ENCODE measurements around the gene ABCF1. TPM values are rescaled to one million over a fixed set of nuclear protein-coding genes. Genes with fewer than 3 reads are reported as not detected.

Gene ABCF1
- polyA plus RNA-seq, 10 donors, result 43.9 to 53.4 (median 47.0) TPM

DNA sequence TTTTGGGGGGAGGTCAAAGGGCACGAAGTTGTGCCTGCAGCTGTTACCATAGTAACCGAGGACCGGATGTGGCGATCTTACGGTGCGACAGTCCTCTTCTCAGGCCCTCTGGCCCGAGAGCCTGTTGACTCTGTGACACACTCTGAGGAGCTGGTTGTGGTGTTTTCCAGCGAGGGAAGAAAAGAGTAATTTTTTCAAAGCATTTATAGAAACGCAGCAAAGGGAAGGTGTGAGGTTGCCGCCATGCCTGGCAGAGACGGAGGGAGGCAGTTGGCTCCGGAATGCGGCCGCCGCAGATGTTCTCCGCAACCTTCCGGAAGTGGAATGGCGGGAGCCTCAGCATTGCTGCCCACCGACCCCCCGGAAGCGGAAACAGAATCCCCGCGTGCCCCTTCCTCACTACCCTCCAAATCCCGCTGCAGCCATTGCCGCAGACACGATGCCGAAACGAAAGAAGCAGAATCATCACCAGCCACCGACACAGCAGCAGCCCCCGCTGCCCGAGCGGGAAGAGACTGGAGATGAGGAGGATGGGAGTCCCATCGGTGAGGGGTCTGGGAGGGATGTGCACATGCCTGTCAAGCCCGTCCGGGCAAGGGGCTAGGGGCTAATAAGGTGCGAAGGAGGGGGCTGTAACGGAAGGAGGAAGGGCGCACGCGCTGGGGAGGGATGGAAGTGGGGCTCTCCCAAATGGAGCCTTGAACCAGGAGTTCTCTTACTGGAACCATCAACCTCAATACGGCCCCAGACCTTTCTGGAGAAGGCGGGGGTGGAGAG is 14.1 kb upstream of the ABCF1 start, which contains the start of gene PRR3:
Gene PRR3 (plus strand): TSS at position 390 of the 777 bp plus-strand sequence. CDS start 50 bp downstream, at position 440.
- DNase-seq, result peak; percentile 91 to 98 (median 93)

DNA sequence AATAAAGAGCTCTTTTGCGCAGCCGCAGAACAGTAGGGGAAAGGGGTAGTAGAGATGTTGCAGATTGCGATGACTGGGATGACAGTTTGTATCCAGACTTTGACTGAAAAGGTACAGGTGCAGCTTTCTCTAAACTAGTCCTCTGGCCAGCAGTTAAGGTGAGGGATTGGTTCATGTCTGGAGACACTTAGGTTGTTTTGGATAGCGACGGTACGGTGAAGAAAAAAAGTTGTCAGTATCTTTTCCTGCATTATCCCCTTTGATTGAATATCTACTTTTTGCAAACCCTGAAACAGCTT is 13.6 kb upstream of the ABCF1 start:
- DNase-seq, result no peak

DNA sequence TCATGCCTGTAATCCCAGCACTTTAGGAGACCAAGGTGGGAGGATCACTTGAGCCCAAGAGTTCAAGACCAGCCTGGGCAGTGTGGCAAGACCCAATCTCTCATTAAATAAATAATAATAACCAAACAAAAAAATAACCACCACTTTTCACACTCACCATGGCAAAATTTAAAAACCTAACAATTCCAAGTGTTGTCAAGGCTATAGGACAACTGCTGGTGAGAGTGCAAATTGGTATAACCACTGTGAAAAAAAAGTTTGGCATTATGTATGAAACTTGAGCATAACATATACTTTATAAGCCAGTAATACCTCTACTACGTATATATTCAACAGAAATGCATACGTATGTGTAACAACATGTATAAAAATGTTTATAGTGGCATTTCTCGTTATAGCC is 10.3 kb upstream of the ABCF1 start:
- DNase-seq, result no peak

DNA sequence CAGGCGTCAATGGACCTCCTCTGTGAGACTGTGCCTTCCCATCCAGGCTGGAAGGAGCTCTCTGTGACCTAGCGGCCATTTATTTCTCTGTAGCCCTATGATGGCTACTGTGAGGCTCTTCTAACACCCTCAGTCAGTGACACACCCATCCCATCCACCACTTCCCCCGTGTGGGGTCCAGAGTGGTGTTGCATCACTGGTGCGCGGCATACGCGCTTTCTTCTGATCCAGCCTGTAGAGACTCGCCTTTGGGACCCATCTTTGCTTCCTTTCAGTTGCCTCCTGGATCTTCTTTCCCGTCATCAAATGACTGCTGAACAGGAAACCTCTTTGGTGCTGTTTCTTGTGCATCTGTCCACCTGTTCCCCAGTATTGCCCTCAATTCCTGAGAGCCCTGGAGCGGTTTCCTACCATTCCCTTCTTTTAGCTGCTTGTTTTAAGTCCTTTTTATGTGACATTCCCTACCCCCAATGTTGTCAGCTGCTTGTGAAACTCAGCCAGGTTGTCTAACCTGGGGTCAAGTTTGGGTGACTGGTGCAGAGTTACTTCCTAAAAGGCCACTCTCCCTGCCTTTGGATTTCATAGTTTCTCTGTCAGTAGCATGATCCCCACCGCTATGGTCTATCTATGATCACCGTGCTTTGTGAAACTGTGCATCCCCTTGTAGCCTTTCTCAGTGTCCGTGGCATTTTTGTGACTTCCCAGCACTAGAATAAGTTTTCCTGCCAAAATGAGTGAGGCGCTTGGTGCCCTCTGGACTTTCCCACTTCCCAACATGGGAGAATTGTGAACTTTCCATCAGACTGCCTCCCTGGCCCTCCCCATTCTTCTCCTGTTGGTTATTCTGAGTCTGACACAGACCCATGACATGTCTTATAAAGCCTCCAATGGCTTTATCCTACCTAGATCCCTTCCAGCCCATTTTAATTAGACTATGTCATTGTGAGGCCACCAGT is 8.5 kb upstream of the ABCF1 start:
- DNase-seq, result no peak

DNA sequence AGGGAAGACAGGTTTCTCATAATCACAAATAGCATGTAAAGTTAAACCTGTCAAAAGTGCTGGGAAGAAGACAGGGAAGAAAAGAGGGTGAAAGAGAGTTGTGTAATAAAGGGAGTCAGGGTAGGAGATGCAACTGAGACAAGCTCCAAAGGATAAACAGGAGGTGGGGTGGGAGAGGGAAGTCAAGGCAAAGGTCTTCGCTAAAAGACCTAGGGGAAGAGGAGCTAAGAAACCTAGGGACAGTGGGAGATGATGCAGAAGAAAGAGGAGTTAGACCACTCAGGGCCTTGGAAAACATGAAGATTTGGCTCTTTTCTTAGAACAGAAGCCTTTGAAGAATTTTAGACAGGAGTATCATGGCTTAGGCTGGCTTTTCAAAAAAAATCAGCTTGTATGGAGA is 7.1 kb upstream of the ABCF1 start:
- no peak for DNase-seq

DNA sequence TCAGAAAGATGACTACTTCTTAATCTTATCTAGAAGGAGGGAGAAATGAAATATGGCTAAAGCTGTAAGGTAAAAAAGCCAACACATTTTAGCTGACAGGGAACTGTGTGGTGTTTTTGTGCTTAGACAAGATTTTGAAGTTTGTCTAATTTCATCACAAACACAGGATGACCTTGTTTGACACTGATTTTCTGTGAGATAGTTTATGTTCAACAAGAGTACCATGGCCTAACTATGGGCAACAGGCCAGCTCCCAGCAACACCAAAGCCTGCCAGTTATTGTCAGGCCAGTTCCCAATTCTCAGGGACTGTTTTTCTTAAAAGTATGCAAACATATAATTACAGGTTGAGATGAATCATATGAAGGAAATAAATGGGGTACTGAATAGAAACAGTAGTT is 5.5 kb upstream of the ABCF1 start:
- DNase-seq, result no peak

DNA sequence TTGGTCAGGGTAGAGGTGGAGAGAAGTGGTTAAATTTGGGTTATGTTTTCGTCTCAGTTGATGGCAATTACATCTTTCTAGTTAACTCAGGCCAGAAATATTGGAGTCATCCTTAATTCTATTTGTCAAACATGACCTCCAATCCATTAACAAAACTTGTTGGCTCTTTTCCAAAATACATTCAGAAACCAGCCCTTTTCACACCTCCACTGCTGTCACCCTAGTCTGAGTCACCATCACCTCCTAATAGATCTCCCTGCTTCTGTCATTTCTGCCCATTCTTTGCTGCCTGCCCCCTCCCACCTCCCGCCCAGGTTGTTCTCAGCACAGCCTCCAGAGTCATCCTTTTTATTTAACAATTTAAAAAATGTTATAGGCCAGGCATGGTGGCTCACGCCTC is 3.0 kb upstream of the ABCF1 start:
- DNase-seq, result no peak

DNA sequence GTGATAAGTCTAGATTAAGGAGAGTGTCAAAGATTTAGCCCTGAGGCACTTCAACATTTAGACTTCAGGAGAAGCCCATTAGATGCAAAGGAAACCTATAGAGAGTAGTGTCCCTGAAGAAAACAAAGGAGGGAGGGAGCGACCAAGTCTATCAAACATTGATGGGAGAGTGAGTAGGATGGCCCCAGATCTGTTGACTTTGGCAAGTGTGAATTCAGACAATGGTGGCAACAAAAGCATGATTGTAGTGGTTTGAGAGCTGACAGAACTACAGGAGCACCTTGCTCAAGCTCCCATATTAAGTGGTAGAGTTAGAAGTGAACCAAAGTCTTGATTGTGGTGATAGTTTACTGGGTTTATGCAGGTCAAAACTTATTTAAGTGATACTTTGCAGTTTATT is 979 bp upstream of the ABCF1 start:
- no peak for DNase-seq

DNA sequence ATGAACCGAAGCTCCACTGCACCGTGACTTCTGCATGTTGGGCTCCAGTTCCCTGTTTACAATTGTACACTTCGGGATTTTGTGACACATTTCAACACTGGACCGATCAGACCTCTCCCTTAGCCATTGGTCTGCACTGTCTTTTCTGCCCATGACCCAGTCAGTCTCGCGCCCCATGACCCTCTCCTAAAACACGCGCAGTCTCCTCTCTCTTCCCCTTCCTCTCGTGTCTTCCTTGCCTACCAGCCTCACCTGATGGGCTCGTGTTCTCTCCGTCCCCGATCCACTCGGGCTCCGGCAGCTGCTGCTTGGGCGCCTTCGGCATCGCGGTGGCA is 535 bp upstream of the ABCF1 start:
- DNase-seq, result no peak

DNA sequence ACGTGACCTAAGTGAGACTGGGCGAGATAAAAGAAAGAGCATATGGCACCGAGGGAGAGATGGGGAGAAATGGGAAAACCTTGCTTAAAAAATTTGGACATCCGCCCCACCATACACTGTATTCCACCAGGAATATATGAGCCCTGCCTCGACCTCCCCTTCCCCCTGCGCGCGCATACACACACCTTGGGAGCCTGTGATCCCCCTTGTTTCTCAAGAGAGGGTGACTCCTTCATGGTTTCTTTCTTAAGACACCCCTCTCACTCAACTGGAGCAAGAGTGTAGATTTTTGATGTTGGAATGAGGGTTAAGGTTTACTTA is 480 bp downstream of the ABCF1 start:
- DNase-seq, result no peak

DNA sequence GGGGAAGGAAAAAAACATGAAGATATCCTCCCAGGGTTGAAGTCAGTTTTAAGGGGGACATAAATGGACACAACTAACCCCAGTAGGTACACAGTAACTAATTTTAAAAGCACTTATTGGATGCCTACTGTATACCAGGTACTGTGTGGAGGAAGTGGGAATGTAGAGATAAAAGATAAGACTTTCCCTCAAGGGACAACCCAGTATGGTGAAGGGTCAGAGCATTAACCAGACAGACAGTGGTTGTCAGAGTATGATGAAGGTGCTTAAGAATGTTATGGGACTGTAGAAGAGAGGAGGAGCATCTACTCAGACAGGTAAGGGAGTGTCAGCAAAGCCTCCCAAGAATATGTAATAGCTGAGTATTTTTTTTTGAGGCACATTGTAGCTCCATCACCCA is 906 bp downstream of the ABCF1 start:
- DNase-seq, result no peak

DNA sequence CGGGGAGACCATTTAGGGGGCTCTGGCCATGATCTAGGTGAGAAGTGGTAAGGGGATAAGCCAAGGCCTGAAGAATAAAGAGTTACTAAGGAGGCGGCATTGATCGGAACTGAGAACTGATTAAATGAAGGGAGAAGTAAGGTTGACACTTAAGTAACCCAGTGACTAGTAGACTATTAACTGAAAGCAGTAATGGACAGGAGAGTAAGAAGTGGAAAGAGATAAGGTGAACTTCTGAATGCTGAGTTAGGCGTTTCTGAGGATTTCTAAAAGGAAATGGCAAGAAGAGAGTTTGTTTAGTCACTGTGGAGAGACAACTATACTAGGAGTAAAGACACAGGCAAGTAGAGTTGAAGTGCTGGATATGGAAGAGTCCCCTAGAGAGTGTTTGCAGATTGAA is 1.9 kb downstream of the ABCF1 start:
- no peak for DNase-seq

DNA sequence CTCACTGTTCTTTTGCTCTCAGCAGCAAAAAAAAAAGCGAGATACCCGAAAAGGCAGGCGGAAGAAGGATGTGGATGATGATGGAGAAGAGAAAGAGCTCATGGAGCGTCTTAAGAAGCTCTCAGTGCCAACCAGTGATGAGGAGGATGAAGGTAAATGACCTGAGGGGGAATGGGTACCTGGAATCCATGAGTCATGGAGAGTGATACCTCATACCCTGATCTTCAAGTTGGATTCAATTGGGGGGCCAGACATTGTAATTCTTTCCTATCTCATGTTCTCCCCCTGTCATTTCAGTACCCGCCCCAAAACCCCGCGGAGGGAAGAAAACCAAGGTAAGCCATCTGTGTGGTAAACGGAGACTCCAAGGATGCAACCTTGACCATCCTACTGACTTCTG is 6.8 kb downstream of the ABCF1 start:
- no peak for DNase-seq

DNA sequence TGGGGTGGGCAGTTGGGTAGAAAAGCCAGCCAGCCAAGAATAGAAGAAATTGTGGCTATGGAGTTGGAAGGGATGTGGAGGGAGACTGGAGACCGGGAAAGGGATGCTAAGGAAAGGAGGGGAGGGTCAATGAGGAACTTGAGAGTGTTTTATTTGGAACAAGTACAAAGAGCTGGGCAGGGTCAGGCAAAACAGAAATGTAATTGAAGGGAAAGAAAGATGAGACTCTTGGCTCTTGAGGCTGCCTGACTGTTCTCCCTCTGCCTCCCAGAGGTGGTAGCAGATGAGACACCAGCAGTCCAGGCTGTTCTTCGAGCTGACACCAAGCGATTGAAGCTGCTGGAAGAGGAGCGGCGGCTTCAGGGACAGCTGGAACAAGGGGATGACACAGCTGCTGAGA is 12.7 kb downstream of the ABCF1 start:
- DNase-seq, result no peak

DNA sequence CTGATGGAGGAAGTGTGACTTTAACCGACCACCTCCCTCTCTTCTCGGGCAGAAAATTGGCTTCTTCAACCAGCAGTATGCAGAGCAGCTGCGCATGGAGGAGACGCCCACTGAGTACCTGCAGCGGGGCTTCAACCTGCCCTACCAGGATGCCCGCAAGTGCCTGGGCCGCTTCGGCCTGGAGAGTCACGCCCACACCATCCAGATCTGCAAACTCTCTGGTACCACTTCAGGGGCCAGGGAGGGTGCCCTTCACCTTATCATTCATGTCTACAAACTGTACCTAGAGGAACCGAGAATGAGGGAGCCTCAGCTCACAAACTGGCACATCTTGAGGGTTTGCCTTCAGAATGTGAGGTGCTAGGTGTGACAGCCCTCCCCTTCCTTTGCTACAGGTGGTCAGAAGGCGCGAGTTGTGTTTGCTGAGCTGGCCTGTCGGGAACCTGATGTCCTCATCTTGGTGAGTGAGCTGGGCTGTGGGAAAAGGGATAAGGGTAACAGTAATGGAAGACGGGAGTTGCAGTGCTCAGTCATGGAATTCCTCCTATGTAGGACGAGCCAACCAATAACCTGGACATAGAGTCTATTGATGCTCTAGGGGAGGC is 18.6 kb downstream of the ABCF1 start:
- no peak for DNase-seq

DNA sequence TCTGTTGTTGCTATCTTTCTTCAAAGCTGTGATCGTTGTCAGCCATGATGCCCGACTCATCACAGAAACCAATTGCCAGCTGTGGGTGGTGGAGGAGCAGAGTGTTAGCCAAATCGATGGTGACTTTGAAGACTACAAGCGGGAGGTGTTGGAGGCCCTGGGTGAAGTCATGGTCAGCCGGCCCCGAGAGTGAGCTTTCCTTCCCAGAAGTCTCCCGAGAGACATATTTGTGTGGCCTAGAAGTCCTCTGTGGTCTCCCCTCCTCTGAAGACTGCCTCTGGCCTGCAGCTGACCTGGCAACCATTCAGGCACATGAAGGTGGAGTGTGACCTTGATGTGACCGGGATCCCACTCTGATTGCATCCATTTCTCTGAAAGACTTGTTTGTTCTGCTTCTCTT is 19.3 kb downstream of the ABCF1 start:
- DNase-seq, result no peak

DNA sequence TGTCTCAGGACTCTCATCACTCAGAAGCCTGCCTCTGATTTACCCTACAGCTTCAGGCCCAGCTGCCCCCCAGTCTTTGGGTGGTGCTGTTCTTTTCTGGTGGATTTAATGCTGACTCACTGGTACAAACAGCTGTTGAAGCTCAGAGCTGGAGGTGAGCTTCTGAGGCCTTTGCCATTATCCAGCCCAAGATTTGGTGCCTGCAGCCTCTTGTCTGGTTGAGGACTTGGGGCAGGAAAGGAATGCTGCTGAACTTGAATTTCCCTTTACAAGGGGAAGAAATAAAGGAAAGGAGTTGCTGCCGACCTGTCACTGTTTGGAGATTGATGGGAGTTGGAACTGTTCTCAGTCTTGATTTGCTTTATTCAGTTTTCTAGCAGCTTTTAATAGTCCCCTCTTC is 19.8 kb downstream of the ABCF1 start:
- DNase-seq, result no peak

DNA sequence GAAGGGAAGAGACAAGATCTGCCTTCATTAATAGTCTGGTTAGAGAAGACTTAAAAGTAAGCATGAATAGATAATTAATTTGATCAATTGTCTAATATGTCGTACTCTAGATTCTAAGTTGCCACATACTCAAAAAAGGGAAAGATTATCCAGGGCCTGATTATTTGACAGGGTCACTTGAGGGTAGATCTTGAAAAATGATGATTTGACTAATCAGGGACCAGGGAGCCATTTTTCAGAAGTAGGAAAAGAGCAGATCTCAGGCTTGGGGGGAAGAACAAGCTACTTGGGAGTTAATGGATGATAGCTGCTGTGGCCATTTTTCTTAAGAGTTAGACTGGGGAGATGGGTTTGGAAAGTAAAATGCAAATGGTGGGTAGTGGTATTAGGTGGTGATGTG is 21.0 kb downstream of the ABCF1 start:
- no peak for DNase-seq

DNA sequence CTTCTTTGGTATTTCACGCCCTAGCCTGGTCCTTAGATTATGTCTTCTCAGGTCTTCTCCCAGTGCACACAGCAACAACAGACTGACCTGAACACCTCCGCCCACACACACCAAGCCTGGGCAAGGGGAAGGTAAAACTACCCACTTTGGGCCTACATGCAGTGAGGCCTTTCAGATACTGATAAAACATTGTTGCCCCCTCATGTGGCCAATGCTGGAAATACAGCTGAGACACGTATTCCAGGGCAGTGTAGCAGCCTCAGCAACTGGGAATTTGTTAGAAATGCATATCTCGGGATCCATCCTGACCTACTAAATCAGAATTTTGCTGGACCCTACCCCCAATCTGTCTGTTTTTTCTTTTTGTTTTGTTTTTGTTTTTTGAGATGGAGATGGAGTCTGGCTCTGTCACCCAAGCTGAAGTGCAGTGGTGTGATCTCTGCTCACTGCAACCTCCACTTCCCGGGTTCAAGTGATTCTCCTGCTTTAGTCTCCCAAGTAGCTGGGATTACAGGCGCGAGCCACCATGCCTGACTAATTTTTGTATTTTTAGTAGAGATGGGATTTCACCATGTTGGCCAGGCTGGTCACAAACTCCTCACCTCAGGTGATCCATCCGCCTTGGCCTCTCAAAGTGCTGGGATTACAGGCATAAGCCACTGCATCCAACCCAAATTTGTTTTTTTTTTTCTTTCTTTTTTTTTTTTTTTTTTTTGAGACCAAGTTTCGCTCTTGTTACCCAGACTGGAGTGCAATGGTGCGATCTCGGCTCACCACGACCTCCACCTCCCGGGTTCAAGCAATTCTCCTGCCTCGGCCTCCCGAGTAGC is 26.3 kb downstream of the ABCF1 start:
- peak; percentile 53 to 82 (median 67) for DNase-seq

DNA sequence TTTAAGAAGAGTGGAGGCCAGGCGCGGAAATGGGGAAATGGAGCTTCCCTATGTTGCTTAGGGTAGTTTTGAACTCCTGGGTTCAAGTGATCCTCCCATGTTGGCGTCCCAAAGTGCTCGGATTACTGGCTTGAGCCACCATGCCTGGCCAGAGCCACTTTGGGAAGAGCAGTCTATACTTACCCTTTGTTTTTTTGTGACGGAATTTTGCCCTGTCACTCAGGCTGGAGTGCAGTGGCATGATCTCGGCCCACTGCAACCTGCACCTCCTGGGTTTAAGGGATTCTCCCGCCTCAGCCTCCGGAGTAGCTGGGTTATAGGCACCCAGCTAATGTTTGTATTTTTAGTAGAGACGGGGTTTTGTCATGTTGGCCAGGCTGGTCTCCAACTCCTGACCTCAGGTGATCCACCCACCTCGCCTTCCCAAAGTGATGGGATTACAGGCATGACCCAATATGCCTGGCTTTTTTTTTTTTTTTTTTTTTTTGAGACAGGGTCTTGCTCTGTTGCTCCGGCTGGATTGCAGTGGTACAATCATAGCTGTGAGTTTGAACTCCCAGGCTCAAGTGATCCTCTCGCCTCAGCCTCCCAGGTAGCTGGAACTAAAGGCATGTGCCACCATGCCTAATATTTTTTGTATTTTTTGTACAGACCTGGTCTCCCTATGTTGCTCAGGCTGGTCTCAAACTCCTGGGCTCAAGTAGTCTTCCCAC is 27.8 kb downstream of the ABCF1 start:
- no peak for DNase-seq

DNA sequence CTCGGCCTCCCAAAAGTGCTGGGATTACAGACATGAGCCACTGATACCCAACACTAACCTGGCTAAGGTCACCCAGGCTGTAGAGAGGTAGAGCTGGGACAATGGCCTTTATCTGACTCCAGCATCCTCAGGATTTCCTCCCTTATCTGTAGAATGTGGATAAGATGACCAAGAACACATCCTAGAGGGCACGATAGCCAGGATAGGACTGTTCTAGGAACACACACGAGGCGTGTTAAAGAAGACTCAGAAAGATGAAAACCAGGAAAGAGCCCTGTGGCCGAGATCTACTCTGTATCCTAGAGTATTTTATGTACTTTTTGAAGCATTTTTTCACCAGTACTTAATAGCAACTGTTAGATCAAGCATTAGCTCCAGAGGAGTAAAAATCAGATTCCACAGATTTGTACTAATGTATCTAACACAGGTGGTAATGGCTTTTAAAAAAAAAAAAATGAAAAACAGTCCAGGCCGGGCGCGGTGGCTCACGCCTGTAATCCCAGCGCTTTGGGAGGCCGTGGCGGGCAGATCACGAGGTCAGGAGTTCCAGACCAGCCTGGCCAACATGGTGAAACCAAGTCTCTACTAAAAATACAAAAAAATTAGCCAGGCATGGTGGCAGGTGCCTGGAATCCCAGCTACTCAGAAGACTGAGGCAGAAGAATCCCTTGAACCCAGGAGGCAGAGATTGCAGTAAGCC is 28.5 kb downstream of the ABCF1 start:
- DNase-seq, result no peak

All from muscle of back (tissue), 11 donors.